Measurements from ENCODE around the gene ANTXR1. TPM values are rescaled to one million over a fixed set of nuclear protein-coding genes. Genes with fewer than 3 reads are reported as not detected.

The ANTXR1 gene
- total RNA-seq, 1 experiment from 2014 or later, result 181 TPM

DNA sequence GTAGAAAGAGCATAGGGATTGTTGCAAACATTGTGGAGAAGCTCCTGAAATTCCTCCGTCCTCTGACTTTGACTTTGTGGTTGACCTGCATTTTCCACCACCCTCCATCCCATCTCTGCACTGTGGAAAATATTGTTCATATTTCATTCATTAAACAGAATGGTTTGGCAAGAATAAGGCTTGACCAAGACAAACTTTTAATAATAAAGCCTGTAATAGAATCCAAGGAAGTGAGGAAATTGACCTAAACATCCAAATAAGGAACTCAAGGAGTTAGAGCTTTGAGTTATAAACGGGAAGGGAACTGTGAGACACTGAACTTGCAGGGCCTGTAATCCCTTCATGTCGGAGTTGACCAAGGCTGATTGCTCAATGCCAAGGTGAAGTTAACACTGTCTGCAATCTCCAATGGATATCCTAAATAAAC lies 258.9 kb downstream of the ANTXR1 start:
- POLR2A ChIA-PET (ENCODE audit: low non-redundant PET), result no interaction called here
- no TSS peak for BruUV-seq (replicated peaks)
- no peaks in the 10 kb centered on the region for H3K27me3 ChIP-seq (replicated peaks; ENCODE audit: insufficient read depth, low read depth, low read length, poor library complexity)
- CTCF ChIA-PET, result no interaction called here
- H3K36me3 ChIP-seq (ENCODE audit: insufficient read depth, low read length, poor library complexity, severe bottlenecking), result no peaks in the 10 kb centered on the region
- intact Hi-C loops (cut with micrococcal nuclease; ENCODE audit: unreplicated experiment), result no loop called here
- no peak overlapping the region for H3K27ac ChIP-seq (ENCODE audit: low read depth, low read length, poor library complexity, severe bottlenecking)
- no peak overlapping the region for H3K4me3 ChIP-seq (ENCODE audit: low read depth, low read length, poor library complexity, severe bottlenecking)
- H3K4me1 ChIP-seq (ENCODE audit: insufficient read depth, low read length, poor library complexity, severe bottlenecking), result no peaks in the 10 kb centered on the region
- TF ChIP-seq EZH2 (IDR thresholded peaks at IDR 0.05; ENCODE audit: borderline replicate concordance, low read depth, low read length, poor library complexity, severe bottlenecking) (no peak), CTCF (conservative IDR thresholded peaks at IDR 0.05; ENCODE audit: low read depth, low read length) (no peak)
- DNase-seq (ENCODE audit: low spot score), result no peak
- no peaks in the 10 kb centered on the region for H3K9me3 ChIP-seq (ENCODE audit: low read depth, low read length, poor library complexity, severe bottlenecking)

- TF ChIP-seq CTCF (conservative IDR thresholded peaks at IDR 0.05; ENCODE audit: low read depth, low read length) (no peak), EZH2 (IDR thresholded peaks at IDR 0.05; ENCODE audit: borderline replicate concordance, low read depth, low read length, poor library complexity, severe bottlenecking) (no peak)
Observed at GRCh38 chr2:69272803-69273471, 260.0 kb downstream of the ANTXR1 start.

DNA sequence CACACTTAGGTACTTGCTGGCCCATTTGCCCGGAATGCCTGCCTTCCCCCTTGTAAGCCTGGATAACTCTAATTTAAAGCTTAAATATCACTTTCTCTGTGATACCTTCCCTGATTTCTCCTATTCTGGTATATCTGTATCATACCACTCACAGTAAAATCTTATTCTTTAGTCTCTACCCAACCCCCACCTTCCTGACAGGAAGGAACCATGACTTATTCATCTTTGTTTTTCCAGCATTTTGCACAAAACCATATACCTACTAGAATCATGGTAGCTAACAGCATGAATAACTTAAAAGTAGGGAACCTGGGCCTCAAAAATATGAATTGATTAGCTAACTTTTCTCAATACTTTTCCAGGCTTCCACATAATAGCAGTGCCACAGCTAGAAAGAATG lies 262.5 kb downstream of the ANTXR1 start:
- Histone ChIP-seq H3K36me3 (ENCODE audit: insufficient read depth, low read length, poor library complexity, severe bottlenecking) (no peaks in the 10 kb centered on the region), H3K9me3 (ENCODE audit: low read depth, low read length, poor library complexity, severe bottlenecking) (no peaks in the 10 kb centered on the region), H3K27me3 (replicated peaks; ENCODE audit: insufficient read depth, low read depth, low read length, poor library complexity) (no peaks in the 10 kb centered on the region), H3K27ac (ENCODE audit: low read depth, low read length, poor library complexity, severe bottlenecking) (no peak overlapping the region), H3K4me1 (ENCODE audit: insufficient read depth, low read length, poor library complexity, severe bottlenecking) (peaks cover 5% of the 10 kb centered on the region), H3K4me3 (ENCODE audit: low read depth, low read length, poor library complexity, severe bottlenecking) (no peak overlapping the region)
- no peak for DNase-seq (ENCODE audit: low spot score)
- BruUV-seq (replicated peaks), result no TSS peak
- CTCF ChIA-PET, result no interaction called here
- intact Hi-C loops (cut with micrococcal nuclease; ENCODE audit: unreplicated experiment), result no loop called here
- TF ChIP-seq EZH2 (IDR thresholded peaks at IDR 0.05; ENCODE audit: borderline replicate concordance, low read depth, low read length, poor library complexity, severe bottlenecking) (no peak), CTCF (conservative IDR thresholded peaks at IDR 0.05; ENCODE audit: low read depth, low read length) (no peak)
- POLR2A ChIA-PET (ENCODE audit: low non-redundant PET), result interaction anchor here (0.6 kb wide), 1 partner anchor 264 kb away, joined by 3 read pairs; no protein-coding TSS in a partner anchor

More at GRCh38 chr2:69272803-69273471, 260.0 kb downstream of the ANTXR1 start:
- no peak overlapping the region for H3K4me3 ChIP-seq (ENCODE audit: low read depth, low read length, poor library complexity, severe bottlenecking)
- DNase-seq (ENCODE audit: low spot score), result no peak
- no peak overlapping the region for H3K27ac ChIP-seq (ENCODE audit: low read depth, low read length, poor library complexity, severe bottlenecking)
- H3K9me3 ChIP-seq (ENCODE audit: low read depth, low read length, poor library complexity, severe bottlenecking), result no peaks in the 10 kb centered on the region
- H3K4me1 ChIP-seq (ENCODE audit: insufficient read depth, low read length, poor library complexity, severe bottlenecking), result no peaks in the 10 kb centered on the region
- H3K36me3 ChIP-seq (ENCODE audit: insufficient read depth, low read length, poor library complexity, severe bottlenecking), result no peaks in the 10 kb centered on the region
- H3K27me3 ChIP-seq (replicated peaks; ENCODE audit: insufficient read depth, low read depth, low read length, poor library complexity), result no peaks in the 10 kb centered on the region
- ChIA-PET POLR2A (ENCODE audit: low non-redundant PET) (no interaction called here), CTCF (no interaction called here)
- intact Hi-C loops (cut with micrococcal nuclease; ENCODE audit: unreplicated experiment), result no loop called here
- no TSS peak for BruUV-seq (replicated peaks)

All from A673 (cell line).